Mesendoderm (in vitro differentiated cells): ENCODE data around the gene EEF2K.

Experiments used
- DNase-seq: peaks from one replicate; pipeline ENCODE4 v3.0.0; 2013
- H2AK5ac ChIP-seq: 2 replicates; pipeline ENCODE4 v1.6.1; 2013; ENCODE audit warnings: low read length, inconsistent platforms
- H2BK120ac ChIP-seq: 2 replicates; pipeline ENCODE4 v1.6.1; 2013; ENCODE audit warnings: low read depth, mild to moderate bottlenecking, low read length, moderate library complexity, mixed read lengths
- H2BK15ac ChIP-seq: replicated peaks from 2 replicates; pipeline ENCODE4 v1.6.1; 2013; ENCODE audit warnings: low read depth, mild to moderate bottlenecking, moderate library complexity
- H2BK5ac ChIP-seq: 2 replicates; pipeline ENCODE4 v1.6.1; 2013; ENCODE audit warnings: low read length, inconsistent platforms
- H3K18ac ChIP-seq: 2 replicates; pipeline ENCODE4 v1.6.1; 2013; ENCODE audit warnings: mild to moderate bottlenecking, low read length, mixed read lengths
- H3K23ac ChIP-seq: one replicate; pipeline ENCODE4 v1.6.1; 2013; ENCODE audit warnings: low read length
- H3K27ac ChIP-seq: 2 replicates; pipeline ENCODE4 v1.5.1; 2013; ENCODE audit warnings: low read depth, mild to moderate bottlenecking, inconsistent platforms, low read length, moderate library complexity
- H3K27me3 ChIP-seq: 2 replicates; pipeline ENCODE4 v1.6.1; 2013; ENCODE audit warnings: low read length, control low read depth, mild to moderate bottlenecking, inconsistent platforms; ENCODE audit not compliant: insufficient read depth, poor library complexity
- H3K36me3 ChIP-seq: 2 replicates; pipeline ENCODE4 v1.6.1; 2013; ENCODE audit warnings: low read length, inconsistent platforms; ENCODE audit not compliant: control insufficient read depth, insufficient read depth
- H3K4ac ChIP-seq: one replicate; pipeline ENCODE4 v1.6.1; 2013; ENCODE audit warnings: low read depth, mild to moderate bottlenecking, low read length, moderate library complexity
- H3K4me1 ChIP-seq: 2 replicates; pipeline ENCODE4 v1.6.1; 2013; ENCODE audit warnings: low read depth, low read length, inconsistent platforms; ENCODE audit not compliant: control insufficient read depth
- H3K4me2 ChIP-seq: 2 replicates; pipeline ENCODE4 v1.6.1; 2013; ENCODE audit warnings: low read length
- H3K4me3 ChIP-seq: 2 replicates; pipeline ENCODE4 v1.5.1; 2013; ENCODE audit warnings: mild to moderate bottlenecking, low read length
- H3K56ac ChIP-seq: one replicate; pipeline ENCODE4 v1.6.1; 2013; ENCODE audit warnings: low read length
- H3K79me1 ChIP-seq: 2 replicates; pipeline ENCODE4 v1.6.1; 2013; ENCODE audit warnings: low read length, inconsistent platforms
- H3K79me2 ChIP-seq: 2 replicates; pipeline ENCODE4 v1.6.1; 2013; ENCODE audit warnings: mild to moderate bottlenecking, low read length; ENCODE audit not compliant: control insufficient read depth, insufficient read depth
- H3K9ac ChIP-seq: 2 replicates; pipeline ENCODE4 v1.6.1; 2013; ENCODE audit warnings: low read length, inconsistent platforms
- H4K5ac ChIP-seq: one replicate; pipeline ENCODE4 v1.6.1; 2013; ENCODE audit warnings: low read length
- H4K8ac ChIP-seq: one replicate; pipeline ENCODE4 v1.6.1; 2013; ENCODE audit warnings: low read depth, mild to moderate bottlenecking, control low read depth, low read length, moderate library complexity
- WGBS: extraction: QIAGEN DNeasy Blood & Tissue Kit; methylation state at CpG from one replicate; pipeline ENCODE4 v1.1.7; 2013; ENCODE audit warnings: low lambda C conversion rate, missing lambda C conversion rate; ENCODE audit not compliant: insufficient coverage; ENCODE audit errors: extremely low coverage; 5-methylcytosine and 5-hydroxymethylcytosine counted together

EEF2K gene

DNA sequence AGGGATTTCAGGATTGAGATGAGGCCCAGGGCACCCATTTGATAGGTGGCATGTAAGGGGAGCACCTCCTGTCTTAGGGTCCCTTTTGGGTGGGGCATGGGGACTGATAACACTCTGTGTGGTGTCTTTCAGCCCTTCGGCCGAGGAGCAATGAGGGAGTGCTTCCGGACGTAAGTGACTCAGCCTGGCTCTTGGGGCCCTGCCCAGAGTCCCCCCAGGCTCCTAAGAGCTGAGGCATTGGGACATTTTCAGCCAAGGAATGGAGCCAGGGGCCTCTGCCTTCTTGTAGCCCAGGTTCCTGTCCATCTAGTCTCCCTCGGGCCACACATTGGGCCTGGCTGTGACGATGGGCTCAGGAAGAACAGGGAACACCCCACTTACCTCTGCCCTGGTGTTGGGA, 44.4 kb downstream of the EEF2K start:
- H3K4me2 ChIP-seq: no peak overlapping the region
- no peak overlapping the region for H3K4ac ChIP-seq
- no peak overlapping the region for H2BK120ac ChIP-seq
- H3K36me3 ChIP-seq: peaks cover 2% of the 10 kb centered on the region
- no peak overlapping the region for H2AK5ac ChIP-seq
- H3K23ac ChIP-seq: no peak overlapping the region
- no peak for DNase-seq
- no peak overlapping the region for H4K8ac ChIP-seq
- H3K4me3 ChIP-seq: no peak overlapping the region
- no peak overlapping the region for H3K9ac ChIP-seq
- H4K5ac ChIP-seq: no peak overlapping the region
- no CpG with 5 or more reads among the region's 6 CpGs for WGBS
- no peaks in the 10 kb centered on the region for H3K79me2 ChIP-seq
- no peaks in the 10 kb centered on the region for H3K79me1 ChIP-seq
- no peaks in the 10 kb centered on the region for H3K4me1 ChIP-seq
- no peak overlapping the region for H3K18ac ChIP-seq
- H2BK15ac ChIP-seq: no peak overlapping the region
- no peaks in the 10 kb centered on the region for H3K27me3 ChIP-seq
- H2BK5ac ChIP-seq: no peak overlapping the region
- no peak overlapping the region for H3K27ac ChIP-seq
- H3K56ac ChIP-seq: no peak overlapping the region

DNA sequence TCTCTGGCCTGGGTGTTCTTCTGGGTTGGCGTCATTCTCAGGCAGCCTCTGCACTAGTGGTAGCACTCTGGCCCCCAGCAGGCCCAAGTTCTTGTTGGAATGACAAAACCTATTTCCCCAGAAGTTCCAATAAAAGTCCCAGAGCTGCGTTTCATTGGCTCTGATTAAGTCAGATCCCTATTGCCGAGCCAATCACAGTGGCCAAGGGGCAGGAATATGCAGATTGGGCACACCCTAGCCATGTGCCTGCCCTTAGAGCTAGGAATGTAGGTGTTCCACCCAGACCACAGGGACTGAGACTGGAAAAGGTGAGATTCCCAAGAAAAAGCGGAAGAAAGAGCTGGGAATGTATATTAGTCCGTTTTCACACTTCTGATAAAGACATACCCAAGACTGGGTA, 46.2 kb downstream of the EEF2K start:
- H3K36me3 ChIP-seq: peaks cover 6% of the 10 kb centered on the region
- DNase-seq: peak; percentile 19
- no peaks in the 10 kb centered on the region for H3K79me1 ChIP-seq
- H2BK120ac ChIP-seq: no peak overlapping the region
- no peak overlapping the region for H3K56ac ChIP-seq
- H2BK15ac ChIP-seq: no peak overlapping the region
- no peaks in the 10 kb centered on the region for H3K27me3 ChIP-seq
- no peaks in the 10 kb centered on the region for H3K79me2 ChIP-seq
- no peak overlapping the region for H3K18ac ChIP-seq
- no peak overlapping the region for H3K27ac ChIP-seq
- no peak overlapping the region for H3K4ac ChIP-seq
- no peaks in the 10 kb centered on the region for H3K4me1 ChIP-seq
- H3K4me2 ChIP-seq: no peak overlapping the region
- WGBS: no CpG with 5 or more reads among the region's 5 CpGs
- H2BK5ac ChIP-seq: no peak overlapping the region
- no peak overlapping the region for H3K9ac ChIP-seq
- H3K23ac ChIP-seq: no peak overlapping the region
- H4K8ac ChIP-seq: no peak overlapping the region
- no peak overlapping the region for H2AK5ac ChIP-seq
- H3K4me3 ChIP-seq: no peak overlapping the region
- no peak overlapping the region for H4K5ac ChIP-seq

DNA sequence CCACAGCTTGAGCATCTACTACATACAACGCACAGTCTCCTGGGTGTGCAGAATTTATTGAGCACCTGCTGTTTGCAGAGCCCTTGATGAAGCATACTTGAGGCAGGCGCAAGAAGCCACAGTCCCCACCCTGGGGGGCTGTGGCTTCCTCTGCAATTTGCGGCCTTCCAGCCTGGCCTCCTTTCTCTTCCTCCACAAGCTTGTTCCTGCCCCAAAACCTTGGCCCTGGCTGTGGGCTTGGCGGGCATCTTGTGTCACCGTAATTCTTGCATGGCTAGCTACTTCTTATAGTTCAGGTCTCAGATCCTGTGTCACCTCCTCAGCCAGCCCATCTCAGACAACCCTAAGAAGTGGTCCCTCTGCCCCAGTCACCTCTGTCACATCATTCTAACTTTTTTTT, 47.2 kb downstream of the EEF2K start:
- WGBS: no CpG with 5 or more reads among the region's 5 CpGs
- Histone ChIP-seq H3K23ac (no peak overlapping the region), H3K27ac (no peak overlapping the region), H3K27me3 (no peaks in the 10 kb centered on the region), H3K9ac (no peak overlapping the region), H2BK5ac (no peak overlapping the region), H3K4me3 (no peak overlapping the region), H2AK5ac (no peak overlapping the region), H2BK120ac (no peak overlapping the region), H3K18ac (no peak overlapping the region), H2BK15ac (no peak overlapping the region), H4K5ac (no peak overlapping the region), H3K4ac (no peak overlapping the region), H3K56ac (no peak overlapping the region), H3K4me2 (no peak overlapping the region), H3K79me2 (no peaks in the 10 kb centered on the region), H4K8ac (no peak overlapping the region), H3K4me1 (no peaks in the 10 kb centered on the region), H3K36me3 (peaks cover 5% of the 10 kb centered on the region), H3K79me1 (no peaks in the 10 kb centered on the region)
- no peak for DNase-seq

DNA sequence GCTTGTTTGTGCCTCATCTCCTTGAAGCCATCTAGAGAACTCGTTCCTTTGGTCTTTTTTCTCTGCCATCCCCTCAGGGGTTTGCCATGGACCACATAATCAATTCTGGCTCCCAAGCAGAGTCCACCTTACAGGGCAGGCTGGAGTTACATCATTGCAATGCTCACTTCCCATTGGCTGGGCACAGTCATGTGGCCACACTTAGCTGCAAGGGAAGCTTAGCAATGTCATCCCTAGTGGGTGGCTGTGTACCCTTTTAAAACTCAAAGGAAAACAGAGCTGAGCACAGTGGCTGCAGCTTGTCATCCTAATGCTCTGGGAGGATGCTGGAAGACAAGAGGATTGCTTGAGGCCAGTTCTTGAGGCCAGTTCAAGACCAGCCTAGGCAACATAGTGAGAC, 49.3 kb downstream of the EEF2K start:
- H3K79me2 ChIP-seq: no peaks in the 10 kb centered on the region
- WGBS: no CpG with 5 or more reads among the region's 1 CpG
- no peaks in the 10 kb centered on the region for H3K79me1 ChIP-seq
- DNase-seq: no peak
- no peak overlapping the region for H2AK5ac ChIP-seq
- no peak overlapping the region for H2BK15ac ChIP-seq
- H3K27ac ChIP-seq: no peak overlapping the region
- H3K23ac ChIP-seq: no peak overlapping the region
- H3K4me3 ChIP-seq: no peak overlapping the region
- H3K9ac ChIP-seq: no peak overlapping the region
- H3K36me3 ChIP-seq: peaks cover 3% of the 10 kb centered on the region
- H3K4me1 ChIP-seq: no peaks in the 10 kb centered on the region
- no peak overlapping the region for H3K18ac ChIP-seq
- no peak overlapping the region for H2BK5ac ChIP-seq
- no peak overlapping the region for H4K8ac ChIP-seq
- no peaks in the 10 kb centered on the region for H3K27me3 ChIP-seq
- H4K5ac ChIP-seq: no peak overlapping the region
- no peak overlapping the region for H3K4me2 ChIP-seq
- H3K4ac ChIP-seq: no peak overlapping the region
- H2BK120ac ChIP-seq: no peak overlapping the region
- no peak overlapping the region for H3K56ac ChIP-seq

- H3K4me2 ChIP-seq: no peak overlapping the region
- no peaks in the 10 kb centered on the region for H3K79me1 ChIP-seq
- no peak overlapping the region for H3K56ac ChIP-seq
- no peak overlapping the region for H3K23ac ChIP-seq
- H3K79me2 ChIP-seq: no peaks in the 10 kb centered on the region
- no peaks in the 10 kb centered on the region for H3K27me3 ChIP-seq
- peaks cover 3% of the 10 kb centered on the region for H3K36me3 ChIP-seq
- no peak overlapping the region for H3K27ac ChIP-seq
- DNase-seq: no peak
- no peak overlapping the region for H2BK15ac ChIP-seq
- H4K5ac ChIP-seq: no peak overlapping the region
- H4K8ac ChIP-seq: no peak overlapping the region
- H3K18ac ChIP-seq: no peak overlapping the region
- no peak overlapping the region for H3K4ac ChIP-seq
- no peak overlapping the region for H2BK5ac ChIP-seq
- no CpG with 5 or more reads among the region's 13 CpGs for WGBS
- H3K9ac ChIP-seq: no peak overlapping the region
- H2AK5ac ChIP-seq: no peak overlapping the region
- no peak overlapping the region for H2BK120ac ChIP-seq
- no peaks in the 10 kb centered on the region for H3K4me1 ChIP-seq
- H3K4me3 ChIP-seq: no peak overlapping the region
Observed at GRCh38 chr16:22257440-22257839, 51.4 kb downstream of the EEF2K start.

DNA sequence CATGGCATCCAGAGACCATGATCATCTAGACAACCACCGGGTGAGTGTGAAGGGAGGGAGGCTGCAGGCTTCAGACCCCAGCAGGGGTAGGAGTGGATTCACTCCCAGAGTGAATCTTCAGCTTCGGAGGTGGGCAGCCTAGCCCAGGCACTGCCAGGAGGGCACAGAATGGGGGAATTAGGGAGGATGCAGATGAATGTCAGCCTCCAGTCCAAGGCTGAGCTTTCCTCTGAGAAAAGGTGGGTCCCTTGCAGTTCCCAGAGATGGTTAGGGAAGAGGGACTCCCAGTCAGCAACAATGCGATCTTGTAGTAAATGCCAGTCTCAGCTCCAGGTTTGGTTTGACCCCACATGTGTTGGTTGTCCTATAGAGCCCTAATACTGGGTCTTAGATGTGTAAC, 54.4 kb downstream of the EEF2K start:
- H2BK120ac ChIP-seq: no peak overlapping the region
- no peak overlapping the region for H4K5ac ChIP-seq
- no peak overlapping the region for H3K18ac ChIP-seq
- H2BK5ac ChIP-seq: no peak overlapping the region
- no peak overlapping the region for H3K4me2 ChIP-seq
- DNase-seq: no peak
- peaks cover 3% of the 10 kb centered on the region for H3K36me3 ChIP-seq
- H2BK15ac ChIP-seq: no peak overlapping the region
- H4K8ac ChIP-seq: no peak overlapping the region
- no peaks in the 10 kb centered on the region for H3K27me3 ChIP-seq
- H3K23ac ChIP-seq: no peak overlapping the region
- WGBS: no CpG with 5 or more reads among the region's 3 CpGs
- no peaks in the 10 kb centered on the region for H3K79me2 ChIP-seq
- no peak overlapping the region for H3K9ac ChIP-seq
- no peak overlapping the region for H3K4ac ChIP-seq
- no peak overlapping the region for H3K56ac ChIP-seq
- H3K79me1 ChIP-seq: no peaks in the 10 kb centered on the region
- no peaks in the 10 kb centered on the region for H3K4me1 ChIP-seq
- H2AK5ac ChIP-seq: no peak overlapping the region
- H3K27ac ChIP-seq: no peak overlapping the region
- no peak overlapping the region for H3K4me3 ChIP-seq
